ENCODE data around the gene CHD6. TPM values are rescaled to one million over a fixed set of nuclear protein-coding genes. Genes with fewer than 3 reads are reported as not detected.

The CHD6 gene, protein sequence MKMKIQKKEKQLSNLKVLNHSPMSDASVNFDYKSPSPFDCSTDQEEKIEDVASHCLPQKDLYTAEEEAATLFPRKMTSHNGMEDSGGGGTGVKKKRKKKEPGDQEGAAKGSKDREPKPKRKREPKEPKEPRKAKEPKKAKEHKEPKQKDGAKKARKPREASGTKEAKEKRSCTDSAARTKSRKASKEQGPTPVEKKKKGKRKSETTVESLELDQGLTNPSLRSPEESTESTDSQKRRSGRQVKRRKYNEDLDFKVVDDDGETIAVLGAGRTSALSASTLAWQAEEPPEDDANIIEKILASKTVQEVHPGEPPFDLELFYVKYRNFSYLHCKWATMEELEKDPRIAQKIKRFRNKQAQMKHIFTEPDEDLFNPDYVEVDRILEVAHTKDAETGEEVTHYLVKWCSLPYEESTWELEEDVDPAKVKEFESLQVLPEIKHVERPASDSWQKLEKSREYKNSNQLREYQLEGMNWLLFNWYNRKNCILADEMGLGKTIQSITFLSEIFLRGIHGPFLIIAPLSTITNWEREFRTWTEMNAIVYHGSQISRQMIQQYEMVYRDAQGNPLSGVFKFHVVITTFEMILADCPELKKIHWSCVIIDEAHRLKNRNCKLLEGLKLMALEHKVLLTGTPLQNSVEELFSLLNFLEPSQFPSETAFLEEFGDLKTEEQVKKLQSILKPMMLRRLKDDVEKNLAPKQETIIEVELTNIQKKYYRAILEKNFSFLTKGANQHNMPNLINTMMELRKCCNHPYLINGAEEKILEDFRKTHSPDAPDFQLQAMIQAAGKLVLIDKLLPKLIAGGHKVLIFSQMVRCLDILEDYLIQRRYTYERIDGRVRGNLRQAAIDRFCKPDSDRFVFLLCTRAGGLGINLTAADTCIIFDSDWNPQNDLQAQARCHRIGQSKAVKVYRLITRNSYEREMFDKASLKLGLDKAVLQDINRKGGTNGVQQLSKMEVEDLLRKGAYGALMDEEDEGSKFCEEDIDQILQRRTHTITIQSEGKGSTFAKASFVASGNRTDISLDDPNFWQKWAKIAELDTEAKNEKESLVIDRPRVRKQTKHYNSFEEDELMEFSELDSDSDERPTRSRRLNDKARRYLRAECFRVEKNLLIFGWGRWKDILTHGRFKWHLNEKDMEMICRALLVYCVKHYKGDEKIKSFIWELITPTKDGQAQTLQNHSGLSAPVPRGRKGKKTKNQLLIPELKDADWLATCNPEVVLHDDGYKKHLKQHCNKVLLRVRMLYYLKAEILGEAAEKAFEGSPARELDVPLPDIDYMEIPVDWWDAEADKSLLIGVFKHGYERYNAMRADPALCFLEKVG (N-terminal part only)
- total RNA-seq, result 10 to 100 TPM; 18.5 to 49.3 (median 28.7) TPM

DNA sequence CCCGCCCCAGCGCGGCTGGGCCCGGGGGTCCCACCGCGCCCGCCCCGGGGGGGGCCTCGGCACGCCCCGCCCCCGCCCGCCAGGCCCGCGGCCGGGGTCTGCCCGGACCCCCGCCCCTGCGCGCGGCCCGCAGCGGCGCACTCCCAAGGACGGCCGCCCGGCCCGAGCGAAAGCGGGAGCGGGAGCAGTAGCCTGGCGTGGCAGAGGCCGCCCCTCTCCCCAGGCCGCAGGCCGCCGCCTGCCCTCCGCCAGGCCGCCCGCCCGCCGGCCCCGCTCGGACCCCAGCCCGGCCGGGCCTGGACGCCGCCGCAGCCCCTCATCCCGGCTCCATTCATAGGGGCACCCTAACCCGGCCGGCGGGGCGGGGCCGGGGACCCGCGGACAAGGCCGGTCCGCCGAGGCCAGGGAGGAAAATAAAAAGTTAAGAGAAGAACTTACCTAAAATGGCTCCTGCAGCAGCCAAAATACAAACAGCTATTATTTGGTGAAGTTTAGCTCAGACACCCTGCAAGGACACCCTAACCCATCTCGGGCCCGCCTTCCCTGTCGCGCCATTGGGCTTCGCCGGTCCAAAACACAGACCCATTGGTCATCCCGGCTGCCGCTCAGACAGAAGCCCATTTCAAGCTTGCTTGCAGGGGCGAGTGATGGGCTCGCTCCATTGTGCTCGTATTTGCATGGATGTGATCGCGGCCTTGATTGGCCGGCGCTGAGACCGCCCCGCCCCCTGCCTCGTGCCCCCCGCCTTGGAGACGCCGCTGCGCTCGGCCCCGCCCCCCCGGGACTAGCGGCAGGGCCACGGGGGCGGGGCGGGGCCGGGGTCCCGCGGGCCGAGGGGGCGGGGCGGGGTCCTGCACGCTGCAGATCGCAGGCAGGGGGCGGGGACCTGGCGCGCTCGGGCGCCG lies at the start of gene CHD6:
CHD6 (minus strand) TSS at position 476 of the 905 bp plus-strand sequence. CDS start 67,040 bp downstream, outside the sequence.
- ATAC-seq (ENCODE audit: low FRiP score) (peak; percentile 99), DNase-seq (ENCODE audit: low spot score) (peak; percentile 99)
- TF ChIP-seq, protein P1, sequence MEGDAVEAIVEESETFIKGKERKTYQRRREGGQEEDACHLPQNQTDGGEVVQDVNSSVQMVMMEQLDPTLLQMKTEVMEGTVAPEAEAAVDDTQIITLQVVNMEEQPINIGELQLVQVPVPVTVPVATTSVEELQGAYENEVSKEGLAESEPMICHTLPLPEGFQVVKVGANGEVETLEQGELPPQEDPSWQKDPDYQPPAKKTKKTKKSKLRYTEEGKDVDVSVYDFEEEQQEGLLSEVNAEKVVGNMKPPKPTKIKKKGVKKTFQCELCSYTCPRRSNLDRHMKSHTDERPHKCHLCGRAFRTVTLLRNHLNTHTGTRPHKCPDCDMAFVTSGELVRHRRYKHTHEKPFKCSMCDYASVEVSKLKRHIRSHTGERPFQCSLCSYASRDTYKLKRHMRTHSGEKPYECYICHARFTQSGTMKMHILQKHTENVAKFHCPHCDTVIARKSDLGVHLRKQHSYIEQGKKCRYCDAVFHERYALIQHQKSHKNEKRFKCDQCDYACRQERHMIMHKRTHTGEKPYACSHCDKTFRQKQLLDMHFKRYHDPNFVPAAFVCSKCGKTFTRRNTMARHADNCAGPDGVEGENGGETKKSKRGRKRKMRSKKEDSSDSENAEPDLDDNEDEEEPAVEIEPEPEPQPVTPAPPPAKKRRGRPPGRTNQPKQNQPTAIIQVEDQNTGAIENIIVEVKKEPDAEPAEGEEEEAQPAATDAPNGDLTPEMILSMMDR (IDR thresholded peaks at IDR 0.05), result no peak

DNA sequence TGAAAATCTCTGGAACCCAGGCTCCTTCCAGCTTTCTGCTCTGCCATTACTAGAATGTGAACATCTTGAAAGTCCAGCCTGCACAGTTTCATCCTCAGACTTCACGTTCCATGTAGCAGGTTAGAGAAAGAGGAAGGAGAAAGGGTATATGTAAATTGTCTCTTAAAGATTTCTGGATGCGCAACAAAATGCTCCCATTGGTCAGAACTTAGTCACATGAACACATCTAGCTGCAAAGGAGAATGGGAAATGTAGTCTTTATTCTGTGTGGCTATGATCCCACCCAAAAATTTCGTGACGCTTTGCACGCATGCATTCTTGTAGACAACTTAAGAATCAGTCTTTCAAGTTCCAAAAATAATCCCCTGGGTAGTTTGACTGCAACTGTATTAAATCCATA lies 46.4 kb upstream of the CHD6 start:
- TF ChIP-seq, protein P1 (IDR thresholded peaks at IDR 0.05), result no peak
- DNase-seq (ENCODE audit: low spot score), result no peak
- no peak for ATAC-seq (ENCODE audit: low FRiP score)

DNA sequence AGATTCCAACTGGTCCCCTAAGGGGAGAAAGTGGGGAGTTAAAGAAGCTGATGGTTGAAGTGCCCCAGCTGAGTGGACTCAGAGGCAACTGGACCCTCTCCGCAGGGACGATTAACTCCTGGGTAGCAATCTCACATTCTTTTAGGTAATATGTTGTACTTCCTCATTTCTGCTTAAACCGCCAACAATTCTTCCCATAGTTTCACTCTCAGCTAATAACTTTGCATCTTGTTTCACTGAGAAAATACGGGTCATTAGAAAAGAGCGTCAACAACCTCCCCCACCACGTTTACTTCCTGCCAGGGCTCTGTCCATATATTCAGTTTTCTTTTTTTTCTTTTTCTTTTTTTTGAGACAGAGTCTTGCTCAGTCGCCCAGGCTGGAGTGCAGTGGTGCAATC lies 39.5 kb upstream of the CHD6 start:
- ATAC-seq (ENCODE audit: low FRiP score), result no peak
- TF ChIP-seq, protein P1 (IDR thresholded peaks at IDR 0.05), result no peak
- no peak for DNase-seq (ENCODE audit: low spot score)

DNA sequence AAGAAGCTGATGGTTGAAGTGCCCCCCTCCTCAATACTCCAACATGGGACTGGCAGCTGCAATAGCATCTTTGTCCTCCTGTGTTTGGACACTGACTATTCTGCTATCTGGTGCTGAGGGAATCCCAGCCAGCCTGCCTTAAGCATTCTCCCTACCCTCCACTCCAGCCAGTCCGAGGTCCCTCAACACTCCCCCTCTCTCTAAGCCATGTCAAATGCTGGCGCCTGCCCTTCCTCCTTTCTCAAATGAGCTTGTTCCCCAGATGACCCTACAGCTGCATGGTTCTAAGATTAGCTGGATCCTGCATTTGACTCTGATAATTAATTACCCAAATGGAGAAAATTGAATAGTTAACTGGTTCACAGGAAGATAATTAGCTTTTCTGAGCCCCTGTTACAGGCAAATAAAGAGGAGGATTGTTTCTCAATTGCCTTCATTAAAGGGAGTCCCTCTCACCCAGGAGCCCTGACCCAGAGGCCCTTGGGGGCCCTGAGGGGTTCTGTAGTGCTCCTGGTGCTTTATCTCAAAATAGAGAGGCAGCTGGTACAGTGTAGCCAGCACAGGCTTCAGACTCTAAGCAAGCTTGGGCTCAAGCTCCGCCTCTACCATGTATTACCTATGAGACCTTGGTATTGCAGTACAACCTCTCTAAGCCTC lies 37.9 kb upstream of the CHD6 start:
- ATAC-seq (ENCODE audit: low FRiP score) (no peak), DNase-seq (ENCODE audit: low spot score) (no peak)
- TF ChIP-seq, protein P1 (IDR thresholded peaks at IDR 0.05), result no peak

DNA sequence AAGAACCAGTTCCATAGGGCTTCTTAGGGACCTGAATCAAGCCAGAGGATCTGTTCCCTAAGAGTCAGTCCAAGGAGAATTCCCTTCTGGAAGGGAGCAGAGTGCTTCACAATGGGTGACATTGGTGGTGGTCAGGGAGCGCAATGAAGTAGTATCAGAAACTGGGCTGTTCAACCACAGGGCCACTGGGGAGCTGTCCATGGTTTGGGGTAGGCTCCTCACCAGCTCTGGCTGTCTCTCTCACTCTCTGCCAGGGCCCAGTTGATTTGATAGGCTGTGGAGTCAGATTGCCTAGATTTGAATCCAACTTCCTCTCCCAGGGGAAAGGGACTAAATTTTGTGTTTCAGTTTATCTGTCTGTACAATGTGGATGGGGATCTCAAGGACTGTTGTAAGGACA lies 36.7 kb upstream of the CHD6 start:
- ATAC-seq (ENCODE audit: low FRiP score), result no peak

More for the DNA sequence above, 36.7 kb upstream of the CHD6 start:
- no peak for DNase-seq (ENCODE audit: low spot score)
- TF ChIP-seq, protein P1 (IDR thresholded peaks at IDR 0.05), result no peak
